Vagina (tissue), 2 donors: ENCODE results near the gene CES1.
"Not testable (repeated sequence)": the region's sequence is repeated elsewhere in the genome, so short reads cannot be mapped to it uniquely, and the experiment has no call there.

ENCODE experiments used
- CTCF ChIP-seq, 3 experiments: fragments of 450-650 bp in 2 of 3; fragments of 200-600 bp in 1 of 3; sonication (generic) in 1 of 3; IDR thresholded peaks; one replicate each; pipeline ENCODE4 v1.5.1; 2017 to 2019; ENCODE audit warnings: antibody characterized with exemption in 3 of 3, mild to moderate bottlenecking in 2 of 3, moderate library complexity in 2 of 3
- POLR2A ChIP-seq, 2 donors: fragments of 450-650 bp; IDR thresholded peaks; one replicate each; pipeline ENCODE4 v1.6.1; 2017; ENCODE audit warnings: antibody characterized with exemption in 2 of 2, mild to moderate bottlenecking in 2 of 2, moderate library complexity in 2 of 2
- POLR2AphosphoS5 ChIP-seq, 2 donors: sonication (generic); formaldehyde crosslinking; IDR thresholded peaks; one replicate each; pipeline ENCODE4 v1.9.0; 2017; ENCODE audit warnings: antibody characterized with exemption in 2 of 2, mild to moderate bottlenecking in 2 of 2, low read depth in 1 of 2; ENCODE audit not compliant: insufficient read depth in 1 of 2

- not testable (repeated sequence) for TF ChIP-seq POLR2A (IDR thresholded peaks at IDR 0.05); POLR2AphosphoS5 (IDR thresholded peaks at IDR 0.05; ENCODE audit: insufficient read depth in 1 of 2, low read depth in 1 of 2); CTCF (IDR thresholded peaks at IDR 0.05)
These were observed 3.7 kb downstream of the CES1 start for GRCh38 chr16:55829232-55829631.
